PFSK-1 (cell line): ENCODE measurements around the gene PNPLA7.

Source experiments
- FOXP2 ChIP-seq: optimal IDR thresholded peaks from 2 replicates; pipeline ENCODE3; 2011; ENCODE audit warnings: borderline replicate concordance, control low read depth, inconsistent platforms; ENCODE audit not compliant: insufficient read depth; ENCODE audit errors: extremely low read length, extremely low read depth
- POLR2AphosphoS5 ChIP-seq: IDR thresholded peaks from 2 replicates; pipeline ENCODE4 v1.6.1; 2012; ENCODE audit warnings: low read depth, mild to moderate bottlenecking, control low read depth, low read length, moderate library complexity
- REST ChIP-seq, 2 experiments: IDR thresholded peaks; 2 replicates each; pipeline versions ENCODE4 v1.6.1 to v1.8.0; 2011 to 2012; ENCODE audit warnings: low read depth in 2 of 2, low read length in 2 of 2, control low read depth in 1 of 2, inconsistent platforms in 1 of 2, mild to moderate bottlenecking in 1 of 2, moderate library complexity in 1 of 2; ENCODE audit not compliant: insufficient read depth in 1 of 2
- SIN3A ChIP-seq: IDR thresholded peaks from 2 replicates; pipeline ENCODE4 v1.6.1; 2012; ENCODE audit warnings: mild to moderate bottlenecking, low read length, moderate library complexity, borderline replicate concordance; ENCODE audit not compliant: insufficient read depth
- TAF1 ChIP-seq: IDR thresholded peaks from 2 replicates; pipeline ENCODE4 v1.6.1; 2012; ENCODE audit warnings: low read length, control low read depth, borderline replicate concordance; ENCODE audit not compliant: insufficient read depth

The PNPLA7 gene

GRCh38 chr9:137543237-137543963 lies 6.8 kb downstream of the PNPLA7 start:
- TF ChIP-seq FOXP2, result no peak
- no peak for TF ChIP-seq POLR2AphosphoS5
- no peak for TF ChIP-seq SIN3A
- no peak for TF ChIP-seq REST (IDR thresholded peaks at IDR 0.05; ENCODE audit: insufficient read depth in 1 of 2, low read depth in 2 of 2, low read length in 2 of 2)
- TF ChIP-seq TAF1, result no peak

- no peak for TF ChIP-seq SIN3A
- no peak for TF ChIP-seq TAF1
- no peak for TF ChIP-seq REST (IDR thresholded peaks at IDR 0.05; ENCODE audit: insufficient read depth in 1 of 2, low read depth in 2 of 2, low read length in 2 of 2)
- TF ChIP-seq FOXP2, result no peak
- TF ChIP-seq POLR2AphosphoS5, result no peak
Measured at GRCh38 chr9:137542486-137542885, 7.7 kb downstream of the PNPLA7 start.

GRCh38 chr9:137540536-137540935 lies 9.7 kb downstream of the PNPLA7 start:
- TF ChIP-seq FOXP2, result no peak
- no peak for TF ChIP-seq TAF1
- no peak for TF ChIP-seq POLR2AphosphoS5
- TF ChIP-seq REST (IDR thresholded peaks at IDR 0.05; ENCODE audit: insufficient read depth in 1 of 2, low read depth in 2 of 2, low read length in 2 of 2), result no peak
- TF ChIP-seq SIN3A, result no peak

- TF ChIP-seq REST (IDR thresholded peaks at IDR 0.05; ENCODE audit: insufficient read depth in 1 of 2, low read depth in 2 of 2, low read length in 2 of 2), result no peak
- no peak for TF ChIP-seq POLR2AphosphoS5
- TF ChIP-seq TAF1, result no peak
- TF ChIP-seq SIN3A, result no peak
- no peak for TF ChIP-seq FOXP2
Measured at GRCh38 chr9:137538058-137538457, 12.1 kb downstream of the PNPLA7 start.
